ENCODE results near the gene CELF4.

DNA sequence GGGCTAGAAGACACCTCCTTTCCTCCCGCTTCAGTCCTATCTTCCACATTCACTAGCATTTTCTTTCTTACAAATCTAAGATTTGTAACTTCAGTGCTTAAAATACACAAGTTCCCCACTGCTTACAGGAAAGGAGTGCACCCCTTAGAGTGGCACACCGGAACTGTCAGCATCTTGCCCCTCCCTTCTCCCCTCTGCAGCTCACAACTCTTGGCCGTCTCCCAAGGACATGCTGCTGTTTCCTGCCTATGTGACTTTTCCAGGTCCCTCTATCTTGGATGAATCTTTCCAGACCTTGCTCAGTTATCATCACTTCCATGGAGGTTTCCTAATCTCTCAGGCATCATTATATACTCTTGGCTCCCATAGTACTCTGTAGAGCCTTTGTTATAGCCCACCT lies 334.8 kb downstream of the CELF4 start:
- TF ChIP-seq POLR2A (IDR thresholded peaks at IDR 0.05): no peak
- TF ChIP-seq, protein P1, sequence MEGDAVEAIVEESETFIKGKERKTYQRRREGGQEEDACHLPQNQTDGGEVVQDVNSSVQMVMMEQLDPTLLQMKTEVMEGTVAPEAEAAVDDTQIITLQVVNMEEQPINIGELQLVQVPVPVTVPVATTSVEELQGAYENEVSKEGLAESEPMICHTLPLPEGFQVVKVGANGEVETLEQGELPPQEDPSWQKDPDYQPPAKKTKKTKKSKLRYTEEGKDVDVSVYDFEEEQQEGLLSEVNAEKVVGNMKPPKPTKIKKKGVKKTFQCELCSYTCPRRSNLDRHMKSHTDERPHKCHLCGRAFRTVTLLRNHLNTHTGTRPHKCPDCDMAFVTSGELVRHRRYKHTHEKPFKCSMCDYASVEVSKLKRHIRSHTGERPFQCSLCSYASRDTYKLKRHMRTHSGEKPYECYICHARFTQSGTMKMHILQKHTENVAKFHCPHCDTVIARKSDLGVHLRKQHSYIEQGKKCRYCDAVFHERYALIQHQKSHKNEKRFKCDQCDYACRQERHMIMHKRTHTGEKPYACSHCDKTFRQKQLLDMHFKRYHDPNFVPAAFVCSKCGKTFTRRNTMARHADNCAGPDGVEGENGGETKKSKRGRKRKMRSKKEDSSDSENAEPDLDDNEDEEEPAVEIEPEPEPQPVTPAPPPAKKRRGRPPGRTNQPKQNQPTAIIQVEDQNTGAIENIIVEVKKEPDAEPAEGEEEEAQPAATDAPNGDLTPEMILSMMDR (IDR thresholded peaks at IDR 0.05): no peak

All from breast epithelium (tissue), 3 donors.